GM23338 (cell line): ENCODE results near the gene OR4E1. TPM values are rescaled to one million over a fixed set of nuclear protein-coding genes. Genes with fewer than 3 reads are reported as not detected.

Experiments used
- ATAC-seq: fragments of 200-7000 bp; cut with Tn5 transposase; 3 replicates; pipeline ENCODE4 v1.9.1; 2020
- DNase-seq: peaks from one replicate; pipeline ENCODE4 v3.0.0-alpha.2; 2015; ENCODE audit warnings: low spot score
- H2AFZ ChIP-seq: fragments of 200-600 bp; sonication (generic); 2 replicates; pipeline ENCODE4 v1.8.0; 2016; ENCODE audit warnings: antibody characterized with exemption, mild to moderate bottlenecking, moderate library complexity
- H3F3A ChIP-seq: fragments of 200-600 bp; sonication (generic); replicated peaks from 2 replicates; pipeline ENCODE4 v1.8.0; 2017; ENCODE audit warnings: antibody characterized with exemption, mixed run types, low read depth
- H3K27ac ChIP-seq: fragments of 200-600 bp; sonication (generic); 2 replicates; pipeline ENCODE4 v1.6.1; 2016; ENCODE audit warnings: low read depth
- H3K27me3 ChIP-seq: fragments of 200-600 bp; sonication (generic); 2 replicates; pipeline ENCODE4 v1.8.0; 2016; ENCODE audit warnings: mild to moderate bottlenecking, mixed run types, moderate library complexity; ENCODE audit not compliant: insufficient read depth
- H3K36me3 ChIP-seq: fragments of 200-600 bp; sonication (generic); 2 replicates; pipeline ENCODE4 v1.8.0; 2016; ENCODE audit warnings: mild to moderate bottlenecking; ENCODE audit not compliant: insufficient read depth
- H3K4me1 ChIP-seq: fragments of 200-600 bp; sonication (generic); 2 replicates; pipeline ENCODE4 v1.8.0; 2016; ENCODE audit warnings: mild to moderate bottlenecking, moderate library complexity; ENCODE audit not compliant: insufficient read depth
- H3K4me2 ChIP-seq: fragments of 200-600 bp; sonication (generic); 2 replicates; pipeline ENCODE4 v1.7.1; 2017; ENCODE audit warnings: mixed run types
- H3K4me3 ChIP-seq: fragments of 200-600 bp; sonication (generic); 2 replicates; pipeline ENCODE4 v1.6.1; 2016; ENCODE audit warnings: mixed run types
- H3K79me2 ChIP-seq: fragments of 200-600 bp; sonication (generic); replicated peaks from 2 replicates; pipeline ENCODE4 v1.8.0; 2017; ENCODE audit warnings: mild to moderate bottlenecking; ENCODE audit not compliant: insufficient read depth
- H3K9me2 ChIP-seq: fragments of 200-600 bp; sonication (generic); 2 replicates; pipeline ENCODE4 v1.8.0; 2017; ENCODE audit not compliant: insufficient read depth
- H4K20me1 ChIP-seq: fragments of 200-600 bp; sonication (generic); replicated peaks from 2 replicates; pipeline ENCODE4 v1.8.0; 2017; ENCODE audit warnings: mild to moderate bottlenecking; ENCODE audit not compliant: insufficient read depth
- H3K27ac Mint-ChIP-seq: 2 replicates; pipeline ENCODE4 v1.8.0; 2020; ENCODE audit warnings: inconsistent platforms, mild to moderate bottlenecking, moderate library complexity, mixed read lengths
- H3K27me3 Mint-ChIP-seq: 3 replicates; pipeline ENCODE4 v1.8.0; 2022; ENCODE audit warnings: low read depth, mild to moderate bottlenecking, moderate library complexity, mixed read lengths, inconsistent platforms; ENCODE audit not compliant: insufficient read depth, poor library complexity
- H3K36me3 Mint-ChIP-seq: 3 replicates; pipeline ENCODE4 v1.8.0; 2021; ENCODE audit warnings: low read depth, mild to moderate bottlenecking, inconsistent platforms, moderate library complexity, mixed read lengths
- H3K4me1 Mint-ChIP-seq: 3 replicates; pipeline ENCODE4 v1.8.0; 2020; ENCODE audit warnings: mild to moderate bottlenecking, inconsistent platforms, mixed read lengths
- H3K4me3 Mint-ChIP-seq: 3 replicates; pipeline ENCODE4 v1.8.0; 2021; ENCODE audit warnings: moderate library complexity, mild to moderate bottlenecking, inconsistent platforms, mixed read lengths
- H3K9me3 Mint-ChIP-seq: 3 replicates; pipeline ENCODE4 v1.8.0; 2020; ENCODE audit warnings: moderate library complexity, mild to moderate bottlenecking, inconsistent platforms, mixed read lengths
- CREB1 ChIP-seq: fragments of 250-450 bp; sonication (Bioruptor Pico); IDR thresholded peaks from 2 replicates; pipeline ENCODE4 v1.5.0; 2020; ENCODE audit warnings: low read depth, mild to moderate bottlenecking, moderate library complexity
- ETS1 ChIP-seq: IDR thresholded peaks from 2 replicates; pipeline ENCODE4 v1.6.1; 2016; ENCODE audit warnings: antibody characterized with exemption
- EZH2 ChIP-seq: fragments of 200-600 bp; sonication (generic); IDR thresholded peaks from one replicate; pipeline ENCODE4 v1.8.0; 2017; ENCODE audit warnings: antibody characterized with exemption, mild to moderate bottlenecking, low read depth; ENCODE audit not compliant: unreplicated experiment
- EZH2phosphoT487 ChIP-seq: fragments of 200-600 bp; sonication (generic); IDR thresholded peaks from one replicate; pipeline ENCODE4 v1.8.1; 2018; ENCODE audit warnings: antibody characterized with exemption; ENCODE audit not compliant: unreplicated experiment
- JUNB ChIP-seq: IDR thresholded peaks from one replicate; pipeline ENCODE4 v1.6.1; 2016; ENCODE audit warnings: antibody characterized with exemption; ENCODE audit not compliant: unreplicated experiment
- NANOG ChIP-seq: IDR thresholded peaks from 2 replicates; pipeline ENCODE4 v1.6.1; 2016; ENCODE audit warnings: antibody characterized with exemption, borderline replicate concordance
- POLR2AphosphoS5 ChIP-seq: IDR thresholded peaks from 2 replicates; pipeline ENCODE4 v1.6.1; 2016; ENCODE audit warnings: antibody characterized with exemption, low read depth
- REST ChIP-seq: IDR thresholded peaks from one replicate; pipeline ENCODE4 v1.6.1; 2018; ENCODE audit warnings: antibody characterized with exemption; ENCODE audit not compliant: unreplicated experiment
- STAT1 ChIP-seq: IDR thresholded peaks from one replicate; pipeline ENCODE4 v1.6.1; 2016; ENCODE audit warnings: antibody characterized with exemption; ENCODE audit not compliant: unreplicated experiment
- ZNF114 ChIP-seq: fragments of 250-450 bp; sonication (Bioruptor Pico); IDR thresholded peaks from 2 replicates; pipeline ENCODE4 v1.5.0; 2020; ENCODE audit warnings: mild to moderate bottlenecking, moderate library complexity
- ZNF331 ChIP-seq: fragments of 250-450 bp; sonication (Bioruptor Pico); IDR thresholded peaks from 2 replicates; pipeline ENCODE4 v1.5.0; 2020; ENCODE audit warnings: low read depth, mild to moderate bottlenecking, moderate library complexity
- ZNF462 ChIP-seq: fragments of 250-450 bp; sonication (Bioruptor Pico); IDR thresholded peaks from 2 replicates; pipeline ENCODE4 v1.5.0; 2020; ENCODE audit warnings: mild to moderate bottlenecking, moderate library complexity
- polyA plus RNA-seq: library from polyadenylated mRNA; unstranded; fragments of >200 nt; fragmentation: Nextera tagmentation; extraction: Ambion mirVana; gene quantifications from 2 replicates; pipeline ENCODE4 v1.2.1, GENCODE V29; 2016
- total RNA-seq: library from RNA; depleted of rRNA; stranded (reverse); fragments of >200 nt; shearing (Covaris generic); gene quantifications from 2 replicates; pipeline ENCODE4 v1.2.3, GENCODE V29; 2014
- TF ChIP-seq, protein P1 (sequence below), 2 experiments: fragments of 200-600 bp in 1 of 2; sonication (generic) in 1 of 2; conservative IDR thresholded peaks; 2 replicates each; pipeline versions ENCODE4 v1.5.1 to v1.6.1; 2016 to 2017; ENCODE audit warnings: antibody characterized with exemption in 2 of 2, low read depth in 2 of 2, mild to moderate bottlenecking in 2 of 2, moderate library complexity in 1 of 2

OR4E1 gene
- total and polyA plus RNA-seq, 2 experiments from 2014 or later, result not detected

DNA sequence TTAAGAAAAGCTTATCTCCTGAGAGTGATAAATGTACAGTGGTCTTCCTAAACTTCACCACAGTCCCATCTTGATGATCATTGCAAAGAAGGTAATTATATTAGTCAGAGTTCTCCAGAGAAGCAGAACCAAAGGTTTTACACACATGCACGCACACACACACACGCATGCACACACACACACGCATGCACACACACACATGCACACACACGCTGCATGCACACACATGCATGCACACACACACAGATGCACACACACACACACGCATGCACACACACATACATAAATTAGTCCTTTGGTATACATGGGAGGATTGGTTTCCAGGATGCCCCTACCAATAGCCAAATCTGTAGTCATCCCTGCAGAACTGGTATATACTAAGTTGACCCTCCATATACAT lies 19.4 kb downstream of the OR4E1 start:
- no peak for TF ChIP-seq EZH2
- no peak for TF ChIP-seq EZH2phosphoT487
- no peak for TF ChIP-seq NANOG
- no peak for TF ChIP-seq POLR2AphosphoS5
- TF ChIP-seq, protein P1, sequence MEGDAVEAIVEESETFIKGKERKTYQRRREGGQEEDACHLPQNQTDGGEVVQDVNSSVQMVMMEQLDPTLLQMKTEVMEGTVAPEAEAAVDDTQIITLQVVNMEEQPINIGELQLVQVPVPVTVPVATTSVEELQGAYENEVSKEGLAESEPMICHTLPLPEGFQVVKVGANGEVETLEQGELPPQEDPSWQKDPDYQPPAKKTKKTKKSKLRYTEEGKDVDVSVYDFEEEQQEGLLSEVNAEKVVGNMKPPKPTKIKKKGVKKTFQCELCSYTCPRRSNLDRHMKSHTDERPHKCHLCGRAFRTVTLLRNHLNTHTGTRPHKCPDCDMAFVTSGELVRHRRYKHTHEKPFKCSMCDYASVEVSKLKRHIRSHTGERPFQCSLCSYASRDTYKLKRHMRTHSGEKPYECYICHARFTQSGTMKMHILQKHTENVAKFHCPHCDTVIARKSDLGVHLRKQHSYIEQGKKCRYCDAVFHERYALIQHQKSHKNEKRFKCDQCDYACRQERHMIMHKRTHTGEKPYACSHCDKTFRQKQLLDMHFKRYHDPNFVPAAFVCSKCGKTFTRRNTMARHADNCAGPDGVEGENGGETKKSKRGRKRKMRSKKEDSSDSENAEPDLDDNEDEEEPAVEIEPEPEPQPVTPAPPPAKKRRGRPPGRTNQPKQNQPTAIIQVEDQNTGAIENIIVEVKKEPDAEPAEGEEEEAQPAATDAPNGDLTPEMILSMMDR (conservative IDR thresholded peaks at IDR 0.05; ENCODE audit: low read depth in 2 of 2), result no peak
- no peak for TF ChIP-seq CREB1
- no peak for TF ChIP-seq REST
- no peak for TF ChIP-seq STAT1
- TF ChIP-seq ETS1, result no peak
- no peak for TF ChIP-seq ZNF114 (CRISPR knock-in tag)
- no peak for TF ChIP-seq JUNB
- no peak for TF ChIP-seq ZNF462 (CRISPR knock-in tag)
- no peak for TF ChIP-seq ZNF331 (CRISPR knock-in tag)
- no peak for DNase-seq
- H3K36me3 ChIP-seq, result no peaks in the 10 kb centered on the region
- no peak overlapping the region for H3K4me3 Mint-ChIP-seq
- ATAC-seq, result no peak
- no peak overlapping the region for H3K4me3 ChIP-seq
- H3K4me1 Mint-ChIP-seq, result peaks cover 8% of the 10 kb centered on the region
- H3K9me3 Mint-ChIP-seq, result no peaks in the 10 kb centered on the region
- H3K27me3 ChIP-seq, result no peaks in the 10 kb centered on the region
- no peaks in the 10 kb centered on the region for H3F3A ChIP-seq
- no peak overlapping the region for H2AFZ ChIP-seq
- H3K36me3 Mint-ChIP-seq, result no peaks in the 10 kb centered on the region
- H3K9me2 ChIP-seq, result peaks cover 10% of the 10 kb centered on the region
- H3K27me3 Mint-ChIP-seq, result no peaks in the 10 kb centered on the region
- no peaks in the 10 kb centered on the region for H3K79me2 ChIP-seq
- no peak overlapping the region for H3K4me2 ChIP-seq
- H3K4me1 ChIP-seq, result 0 out of 2 replicates have a peak, but pooled peaks cover 5% of the 10 kb centered on the region
- H4K20me1 ChIP-seq, result no peaks in the 10 kb centered on the region
- no peak overlapping the region for H3K27ac ChIP-seq
- H3K27ac Mint-ChIP-seq, result no peak overlapping the region
